ENCODE results near the gene SH2D7.

Gene SH2D7

GRCh38 chr15:78101423-78102105, 9.2 kb downstream of the SH2D7 start:
- DNase-seq (no peak), ATAC-seq (no peak)
- Mint-ChIP-seq H3K9me3 (no peaks in the 10 kb centered on the region), H3K36me3 (ENCODE audit: low read depth) (no peaks in the 10 kb centered on the region), H3K27me3 (no peaks in the 10 kb centered on the region), H3K27ac (no peak overlapping the region), H3K4me3 (no peak overlapping the region), H3K4me1 (peaks cover 33% of the 10 kb centered on the region)

GRCh38 chr15:78102211-78102610, 9.8 kb downstream of the SH2D7 start:
- H3K4me3 Mint-ChIP-seq, result no peak overlapping the region
- H3K4me1 Mint-ChIP-seq, result peaks cover 33% of the 10 kb centered on the region
- no peaks in the 10 kb centered on the region for H3K9me3 Mint-ChIP-seq
- no peak overlapping the region for H3K27ac Mint-ChIP-seq
- no peak for ATAC-seq
- no peaks in the 10 kb centered on the region for H3K27me3 Mint-ChIP-seq
- no peaks in the 10 kb centered on the region for H3K36me3 Mint-ChIP-seq (ENCODE audit: low read depth)
- no peak for DNase-seq

GRCh38 chr15:78102741-78103140, 10.4 kb downstream of the SH2D7 start:
- Mint-ChIP-seq H3K9me3 (no peaks in the 10 kb centered on the region), H3K27me3 (no peaks in the 10 kb centered on the region), H3K4me3 (no peak overlapping the region), H3K27ac (no peak overlapping the region), H3K36me3 (ENCODE audit: low read depth) (no peaks in the 10 kb centered on the region), H3K4me1 (peaks cover 35% of the 10 kb centered on the region)
- DNase-seq, result no peak
- no peak for ATAC-seq

- Mint-ChIP-seq H3K36me3 (ENCODE audit: low read depth) (no peaks in the 10 kb centered on the region), H3K27me3 (no peaks in the 10 kb centered on the region), H3K9me3 (no peaks in the 10 kb centered on the region), H3K4me1 (peaks cover 37% of the 10 kb centered on the region), H3K27ac (peak overlapping the region; percentile 54), H3K4me3 (no peak overlapping the region)
- DNase-seq (peak; percentile 63), ATAC-seq (peak; percentile 86)
These were observed 11.2 kb downstream of the SH2D7 start for GRCh38 chr15:78103406-78104118.

GRCh38 chr15:78104119-78104479, 11.7 kb downstream of the SH2D7 start:
- ATAC-seq (peak; percentile 4), DNase-seq (no peak)
- Mint-ChIP-seq H3K4me3 (no peak overlapping the region), H3K27ac (peak overlapping the region; percentile 54), H3K9me3 (no peaks in the 10 kb centered on the region), H3K4me1 (peaks cover 37% of the 10 kb centered on the region), H3K27me3 (no peaks in the 10 kb centered on the region), H3K36me3 (ENCODE audit: low read depth) (no peaks in the 10 kb centered on the region)

GRCh38 chr15:78104566-78105475, 12.5 kb downstream of the SH2D7 start:
- Mint-ChIP-seq H3K27ac (peak overlapping the region; percentile 53), H3K4me1 (peaks cover 37% of the 10 kb centered on the region), H3K9me3 (no peaks in the 10 kb centered on the region), H3K4me3 (no peak overlapping the region), H3K27me3 (no peaks in the 10 kb centered on the region), H3K36me3 (ENCODE audit: low read depth) (no peaks in the 10 kb centered on the region)
- DNase-seq (no peak), ATAC-seq (no peak)

GRCh38 chr15:78105476-78106241, 13.3 kb downstream of the SH2D7 start:
- H3K4me1 Mint-ChIP-seq, result peaks cover 37% of the 10 kb centered on the region
- H3K27ac Mint-ChIP-seq, result peak overlapping the region; percentile 23
- no peaks in the 10 kb centered on the region for H3K27me3 Mint-ChIP-seq
- no peaks in the 10 kb centered on the region for H3K9me3 Mint-ChIP-seq
- DNase-seq (no peak), ATAC-seq (no peak)
- no peaks in the 10 kb centered on the region for H3K36me3 Mint-ChIP-seq (ENCODE audit: low read depth)
- no peak overlapping the region for H3K4me3 Mint-ChIP-seq

GRCh38 chr15:78107471-78107870, 15.1 kb downstream of the SH2D7 start:
- DNase-seq (no peak), ATAC-seq (no peak)
- H3K27me3 Mint-ChIP-seq, result no peaks in the 10 kb centered on the region
- H3K36me3 Mint-ChIP-seq (ENCODE audit: low read depth), result no peaks in the 10 kb centered on the region
- no peak overlapping the region for H3K4me3 Mint-ChIP-seq
- H3K27ac Mint-ChIP-seq, result no peak overlapping the region
- peaks cover 37% of the 10 kb centered on the region for H3K4me1 Mint-ChIP-seq
- no peaks in the 10 kb centered on the region for H3K9me3 Mint-ChIP-seq

- ATAC-seq (peak; percentile 74), DNase-seq (peak; percentile 83)
- Mint-ChIP-seq H3K9me3 (no peaks in the 10 kb centered on the region), H3K4me1 (peaks cover 38% of the 10 kb centered on the region), H3K27ac (no peak overlapping the region), H3K36me3 (ENCODE audit: low read depth) (no peaks in the 10 kb centered on the region), H3K27me3 (no peaks in the 10 kb centered on the region), H3K4me3 (no peak overlapping the region)
These were observed 16.1 kb downstream of the SH2D7 start for GRCh38 chr15:78108300-78109084.

- no peak for DNase-seq
- Mint-ChIP-seq H3K27me3 (no peaks in the 10 kb centered on the region), H3K27ac (no peak overlapping the region), H3K36me3 (ENCODE audit: low read depth) (no peaks in the 10 kb centered on the region), H3K4me1 (peaks cover 32% of the 10 kb centered on the region), H3K4me3 (no peak overlapping the region), H3K9me3 (no peaks in the 10 kb centered on the region)
- no peak for ATAC-seq
These were observed 16.8 kb downstream of the SH2D7 start for GRCh38 chr15:78109156-78109555.

GRCh38 chr15:78110096-78110495, 17.7 kb downstream of the SH2D7 start:
- H3K27ac Mint-ChIP-seq, result no peak overlapping the region
- DNase-seq, result no peak
- peaks cover 22% of the 10 kb centered on the region for H3K4me1 Mint-ChIP-seq
- no peaks in the 10 kb centered on the region for H3K27me3 Mint-ChIP-seq
- no peak for ATAC-seq
- H3K4me3 Mint-ChIP-seq, result no peak overlapping the region
- H3K9me3 Mint-ChIP-seq, result no peaks in the 10 kb centered on the region
- H3K36me3 Mint-ChIP-seq (ENCODE audit: low read depth), result no peaks in the 10 kb centered on the region

- peaks cover 13% of the 10 kb centered on the region for H3K4me1 Mint-ChIP-seq
- no peak overlapping the region for H3K27ac Mint-ChIP-seq
- no peaks in the 10 kb centered on the region for H3K27me3 Mint-ChIP-seq
- ATAC-seq (no peak), DNase-seq (no peak)
- no peaks in the 10 kb centered on the region for H3K9me3 Mint-ChIP-seq
- H3K4me3 Mint-ChIP-seq, result no peak overlapping the region
- H3K36me3 Mint-ChIP-seq (ENCODE audit: low read depth), result no peaks in the 10 kb centered on the region
These were observed 18.6 kb downstream of the SH2D7 start for GRCh38 chr15:78110916-78111475.

- H3K9me3 Mint-ChIP-seq, result no peaks in the 10 kb centered on the region
- H3K4me1 Mint-ChIP-seq, result peaks cover 12% of the 10 kb centered on the region
- no peaks in the 10 kb centered on the region for H3K27me3 Mint-ChIP-seq
- no peak for ATAC-seq
- DNase-seq, result no peak
- no peaks in the 10 kb centered on the region for H3K36me3 Mint-ChIP-seq (ENCODE audit: low read depth)
- H3K27ac Mint-ChIP-seq, result no peak overlapping the region
- no peak overlapping the region for H3K4me3 Mint-ChIP-seq
These were observed 19.4 kb downstream of the SH2D7 start for GRCh38 chr15:78111788-78112187.

Data from activated naive CD8-positive, alpha-beta T cell treated with anti-CD3 and anti-CD28 coated beads, Interleukin-2, amount 50 U/mL, for 24 hours (primary cell).